Liver (tissue), 9 donors: ENCODE results near the gene SNX20. TPM values are rescaled to one million over a fixed set of nuclear protein-coding genes. Genes with fewer than 3 reads are reported as not detected.
A peak's percentile ranks its signal among the peaks of the same experiment; 100 is the strongest.

Experiments
- DNase-seq: peaks from one replicate; pipeline ENCODE4 v3.0.0-alpha.2; 2017; ENCODE audit warnings: low spot score
- H3K27ac ChIP-seq, 2 donors: one replicate each; pipeline ENCODE4 v1.7.0; 2013; ENCODE audit warnings: inconsistent platforms in 2 of 2, low read length in 2 of 2, control low read depth in 1 of 2, low read depth in 1 of 2, mild to moderate bottlenecking in 1 of 2
- H3K27me3 ChIP-seq, 4 donors: one replicate each; pipeline versions ENCODE4 v1.6.1 to v1.7.0; 2013; ENCODE audit warnings: low read length in 3 of 4, inconsistent platforms in 1 of 4, mild to moderate bottlenecking in 1 of 4, moderate library complexity in 1 of 4; ENCODE audit not compliant: control insufficient read depth in 4 of 4, insufficient read depth in 4 of 4
- H3K36me3 ChIP-seq, 4 donors: one replicate each; pipeline versions ENCODE4 v1.6.1 to v1.7.0; 2013; ENCODE audit warnings: low read length in 3 of 4, mild to moderate bottlenecking in 3 of 4, low read depth in 1 of 4, moderate library complexity in 1 of 4; ENCODE audit not compliant: control insufficient read depth in 4 of 4, insufficient read depth in 3 of 4
- H3K4me1 ChIP-seq, 4 donors: one replicate each; pipeline versions ENCODE4 v1.6.1 to v1.7.0; 2013; ENCODE audit warnings: low read length in 3 of 4, mild to moderate bottlenecking in 3 of 4, moderate library complexity in 1 of 4; ENCODE audit not compliant: control insufficient read depth in 4 of 4, insufficient read depth in 4 of 4
- H3K4me3 ChIP-seq, 3 donors: one replicate each; pipeline versions ENCODE4 v1.6.1 to v1.7.0; 2013; ENCODE audit warnings: low read length in 3 of 3, control low read depth in 1 of 3, low read depth in 1 of 3, mild to moderate bottlenecking in 1 of 3
- H3K9ac ChIP-seq, 2 donors: one replicate each; pipeline ENCODE4 v1.7.0; 2013; ENCODE audit warnings: low read length in 2 of 2, mild to moderate bottlenecking in 2 of 2, moderate library complexity in 2 of 2, control low read depth in 1 of 2, low read depth in 1 of 2
- H3K9me3 ChIP-seq, 4 donors: one replicate each; pipeline versions ENCODE4 v1.6.1 to v1.7.0; 2013; ENCODE audit warnings: low read length in 3 of 4; ENCODE audit not compliant: control insufficient read depth in 4 of 4
- CTCF ChIP-seq: fragments of 150-350 bp; IDR thresholded peaks from 2 replicates; pipeline ENCODE4 v1.5.1; 2017; ENCODE audit warnings: improper control_type of control experiment, low read depth, low read length; ENCODE audit not compliant: missing input control
- EGR1 ChIP-seq, 2 donors: IDR thresholded peaks; 2 replicates each; pipeline ENCODE4 v1.6.1; 2016 to 2018; ENCODE audit warnings: antibody characterized with exemption in 2 of 2, low read depth in 2 of 2
- FOXA1 ChIP-seq: IDR thresholded peaks from 2 replicates; pipeline ENCODE4 v1.6.1; 2016; ENCODE audit warnings: antibody characterized with exemption
- FOXA2 ChIP-seq: IDR thresholded peaks from 2 replicates; pipeline ENCODE4 v1.6.1; 2016; ENCODE audit warnings: antibody characterized with exemption
- GABPA ChIP-seq, 2 donors: IDR thresholded peaks in 1 of 2; conservative IDR thresholded peaks in 1 of 2; 2 replicates each; pipeline ENCODE4 v1.6.1; 2016; ENCODE audit warnings: antibody characterized with exemption in 2 of 2, mild to moderate bottlenecking in 1 of 2, moderate library complexity in 1 of 2
- HNF4A ChIP-seq, 2 donors: conservative IDR thresholded peaks; 2 replicates each; pipeline ENCODE4 v1.6.1; 2016; ENCODE audit warnings: antibody characterized with exemption in 2 of 2, mild to moderate bottlenecking in 2 of 2
- HNF4G ChIP-seq: IDR thresholded peaks from 2 replicates; pipeline ENCODE4 v1.6.1; 2016; ENCODE audit warnings: antibody characterized with exemption
- JUND ChIP-seq, 2 donors: IDR thresholded peaks; 2 replicates each; pipeline ENCODE4 v1.6.1; 2016; ENCODE audit warnings: antibody characterized with exemption in 2 of 2
- NR2F2 ChIP-seq: IDR thresholded peaks from 2 replicates; pipeline ENCODE4 v1.6.1; 2016; ENCODE audit warnings: antibody characterized with exemption
- RAD21 ChIP-seq, 2 donors: IDR thresholded peaks; 2 replicates each; pipeline ENCODE4 v1.6.1; 2016; ENCODE audit warnings: antibody characterized with exemption in 2 of 2, mild to moderate bottlenecking in 2 of 2
- RXRA ChIP-seq, 2 donors: IDR thresholded peaks; 2 replicates each; pipeline ENCODE4 v1.6.1; 2017 to 2018; ENCODE audit warnings: antibody characterized with exemption in 2 of 2, mild to moderate bottlenecking in 1 of 2
- SP1 ChIP-seq: IDR thresholded peaks from 2 replicates; pipeline ENCODE4 v1.6.1; 2018; ENCODE audit warnings: antibody characterized with exemption, mild to moderate bottlenecking
- TAF1 ChIP-seq: conservative IDR thresholded peaks from 2 replicates; pipeline ENCODE4 v1.6.1; 2016; ENCODE audit warnings: antibody characterized with exemption, mild to moderate bottlenecking
- YY1 ChIP-seq: IDR thresholded peaks from 2 replicates; pipeline ENCODE4 v1.6.1; 2016; ENCODE audit warnings: antibody characterized with exemption, mild to moderate bottlenecking
- WGBS: extraction: QIAGEN DNeasy Blood & Tissue Kit; methylation state at CpG from one replicate; pipeline ENCODE4 v1.1.7; 2013; 5-methylcytosine and 5-hydroxymethylcytosine counted together
- polyA plus RNA-seq, 2 donors: library from polyadenylated mRNA; stranded (reverse) in 1 of 2; unstranded in 1 of 2; fragments of 200-250 nt in 1 of 2; fragments of >200 nt in 1 of 2; fragmentation: Nextera tagmentation in 1 of 2; extraction: Ambion mirVana in 1 of 2; gene quantifications; one replicate each; pipeline versions ENCODE4 v1.2.1 to v1.2.3, GENCODE V29; 2013 to 2015
- total RNA-seq, 2 donors: library from RNA; depleted of rRNA; stranded (reverse); fragments of >200 nt; gene quantifications; one replicate each; pipeline ENCODE4 v1.2.3, GENCODE V29; 2014
- TF ChIP-seq, protein P1 (sequence below): IDR thresholded peaks from 2 replicates; pipeline ENCODE4 v1.6.1; 2016; ENCODE audit warnings: antibody characterized with exemption
- TF ChIP-seq, protein P2 (sequence below): IDR thresholded peaks from 2 replicates; pipeline ENCODE4 v1.6.1; 2016; ENCODE audit warnings: antibody characterized with exemption
- donor health status: healthy.
- donor health status: healthy.
- donor health status: healthy.
- donor health status: healthy.
- donor health status: healthy.

Gene SNX20
- total and polyA plus RNA-seq, 4 donors = 0.40 to 3.5 (median 0.98) TPM

DNA sequence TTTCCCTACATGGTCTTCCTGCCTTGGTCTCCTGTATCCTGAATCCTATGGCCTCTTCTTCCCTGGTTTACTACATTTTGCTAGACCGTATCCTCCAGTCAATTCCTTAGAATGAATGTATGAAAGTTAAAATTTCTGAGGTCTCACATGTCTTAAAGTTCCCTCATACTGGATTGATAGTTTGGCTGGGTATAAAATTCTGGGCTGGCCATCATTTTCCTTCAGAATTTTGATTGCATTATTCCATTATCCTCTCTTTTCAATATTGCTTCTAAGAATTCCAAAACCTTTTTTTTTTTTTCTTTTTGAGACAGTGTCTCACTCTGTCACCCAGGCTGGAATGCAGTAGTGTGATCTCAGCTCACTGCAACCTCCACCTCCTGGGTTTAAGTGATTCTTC is 23.1 kb upstream of the SNX20 start:
- no peak for DNase-seq
- Histone ChIP-seq H3K27me3 (no peaks in the 10 kb centered on the region), H3K27ac (no peak overlapping the region), H3K9ac (no peak overlapping the region), H3K4me3 (peak overlapping the region in 1 of 3 donors; percentile 20), H3K36me3 (no peaks in the 10 kb centered on the region), H3K9me3 (peaks cover 3 to 18% (median 8%) of the 10 kb centered on the region in 4 donors), H3K4me1 (no peaks in the 10 kb centered on the region)
- 82% methylated on average over 1 of the region's 1 CpG for WGBS
- TF ChIP-seq GABPA (IDR thresholded peaks at IDR 0.05 in 1 of 2, conservative IDR thresholded peaks at IDR 0.05 in 1 of 2) (no peak), FOXA2 (no peak), CTCF (no peak), HNF4G (no peak), JUND (IDR thresholded peaks at IDR 0.05) (no peak), YY1 (no peak), RAD21 (IDR thresholded peaks at IDR 0.05) (no peak), TAF1 (no peak), RXRA (IDR thresholded peaks at IDR 0.05) (no peak), HNF4A (conservative IDR thresholded peaks at IDR 0.05) (no peak), EGR1 (IDR thresholded peaks at IDR 0.05; ENCODE audit: low read depth in 2 of 2) (no peak), SP1 (no peak)
- TF ChIP-seq, protein P1, sequence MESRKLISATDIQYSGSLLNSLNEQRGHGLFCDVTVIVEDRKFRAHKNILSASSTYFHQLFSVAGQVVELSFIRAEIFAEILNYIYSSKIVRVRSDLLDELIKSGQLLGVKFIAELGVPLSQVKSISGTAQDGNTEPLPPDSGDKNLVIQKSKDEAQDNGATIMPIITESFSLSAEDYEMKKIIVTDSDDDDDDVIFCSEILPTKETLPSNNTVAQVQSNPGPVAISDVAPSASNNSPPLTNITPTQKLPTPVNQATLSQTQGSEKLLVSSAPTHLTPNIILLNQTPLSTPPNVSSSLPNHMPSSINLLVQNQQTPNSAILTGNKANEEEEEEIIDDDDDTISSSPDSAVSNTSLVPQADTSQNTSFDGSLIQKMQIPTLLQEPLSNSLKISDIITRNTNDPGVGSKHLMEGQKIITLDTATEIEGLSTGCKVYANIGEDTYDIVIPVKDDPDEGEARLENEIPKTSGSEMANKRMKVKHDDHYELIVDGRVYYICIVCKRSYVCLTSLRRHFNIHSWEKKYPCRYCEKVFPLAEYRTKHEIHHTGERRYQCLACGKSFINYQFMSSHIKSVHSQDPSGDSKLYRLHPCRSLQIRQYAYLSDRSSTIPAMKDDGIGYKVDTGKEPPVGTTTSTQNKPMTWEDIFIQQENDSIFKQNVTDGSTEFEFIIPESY = no peak

GRCh38 chr16:50702725-50703124 is 21.6 kb upstream of the SNX20 start:
- H3K27me3 ChIP-seq = no peaks in the 10 kb centered on the region
- TF ChIP-seq FOXA1 (no peak), HNF4G (no peak), SP1 (no peak), GABPA (IDR thresholded peaks at IDR 0.05 in 1 of 2, conservative IDR thresholded peaks at IDR 0.05 in 1 of 2) (no peak), HNF4A (conservative IDR thresholded peaks at IDR 0.05) (no peak), CTCF (no peak), EGR1 (IDR thresholded peaks at IDR 0.05; ENCODE audit: low read depth in 2 of 2) (no peak), YY1 (no peak), TAF1 (no peak), RXRA (IDR thresholded peaks at IDR 0.05) (no peak), NR2F2 (no peak), JUND (IDR thresholded peaks at IDR 0.05) (no peak)
- TF ChIP-seq, protein P1 = no peak
- TF ChIP-seq, protein P2, sequence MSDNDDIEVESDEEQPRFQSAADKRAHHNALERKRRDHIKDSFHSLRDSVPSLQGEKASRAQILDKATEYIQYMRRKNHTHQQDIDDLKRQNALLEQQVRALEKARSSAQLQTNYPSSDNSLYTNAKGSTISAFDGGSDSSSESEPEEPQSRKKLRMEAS = no peak
- H3K4me3 ChIP-seq = no peak overlapping the region
- H3K9ac ChIP-seq = no peak overlapping the region
- H3K4me1 ChIP-seq = peaks cover 0 to 8% (median 3%) of the 10 kb centered on the region in 4 donors
- H3K36me3 ChIP-seq = no peaks in the 10 kb centered on the region
- WGBS = 93% methylated on average over 3 of the region's 3 CpGs
- DNase-seq = no peak
- H3K9me3 ChIP-seq = peaks cover 3 to 18% (median 8%) of the 10 kb centered on the region in 4 donors
- no peak overlapping the region for H3K27ac ChIP-seq
